Epidermal melanocyte (primary cell): ENCODE data around the gene MACROD1.
"Not testable (repeated sequence)": the region's sequence is repeated elsewhere in the genome, so short reads cannot be mapped to it uniquely, and the experiment has no call there.

Experiments used
- DNase-seq: peaks from one replicate; pipeline ENCODE4 v3.0.0; 2011; ENCODE audit warnings: low spot score; ENCODE audit not compliant: insufficient read length

Gene MACROD1

DNA sequence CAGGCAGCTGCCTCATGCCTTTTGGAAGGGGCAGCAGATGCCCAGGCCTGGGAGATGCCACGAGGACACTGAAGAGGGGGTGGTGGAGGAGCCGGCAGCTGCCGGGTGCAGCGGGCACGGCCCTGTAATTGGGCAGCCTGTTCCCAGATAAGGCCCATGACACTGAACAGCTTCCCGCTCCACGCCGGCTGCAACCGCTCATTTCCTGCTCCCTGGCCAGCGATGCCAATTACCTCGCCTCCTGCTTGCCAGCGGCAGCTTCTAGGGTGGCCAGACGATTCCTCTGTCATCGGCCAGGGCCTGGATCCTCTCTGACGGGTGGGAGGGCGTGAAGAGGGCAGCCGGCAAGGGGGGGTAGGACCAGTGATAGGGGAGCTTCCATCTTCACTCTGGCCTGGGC lies 107.4 kb downstream of the MACROD1 start:
- DNase-seq: no peak

DNA sequence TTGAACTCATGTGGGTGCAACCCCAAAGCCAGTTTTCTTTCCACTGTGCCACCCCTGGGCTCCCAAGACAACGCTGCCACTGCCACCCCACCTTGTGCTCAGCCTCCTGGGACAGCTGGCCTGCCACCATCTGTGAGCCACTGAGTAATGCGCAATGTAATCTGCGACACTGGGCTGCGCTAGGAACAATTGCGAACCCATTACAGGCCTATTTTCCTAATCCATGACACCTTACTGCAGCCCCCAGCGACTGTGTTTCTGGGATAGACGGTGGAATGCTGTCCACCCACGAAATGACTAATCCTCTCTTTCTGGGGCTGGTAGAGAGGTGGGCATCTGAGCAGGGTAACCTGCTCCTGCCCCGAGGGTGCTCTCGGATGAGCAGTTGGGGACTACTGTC lies 108.0 kb downstream of the MACROD1 start:
- no peak for DNase-seq

GRCh38 chr11:64056861-64057260 lies 109.1 kb downstream of the MACROD1 start:
- DNase-seq: no peak

GRCh38 chr11:64056213-64056785 lies 109.6 kb downstream of the MACROD1 start:
- DNase-seq: no peak

DNA sequence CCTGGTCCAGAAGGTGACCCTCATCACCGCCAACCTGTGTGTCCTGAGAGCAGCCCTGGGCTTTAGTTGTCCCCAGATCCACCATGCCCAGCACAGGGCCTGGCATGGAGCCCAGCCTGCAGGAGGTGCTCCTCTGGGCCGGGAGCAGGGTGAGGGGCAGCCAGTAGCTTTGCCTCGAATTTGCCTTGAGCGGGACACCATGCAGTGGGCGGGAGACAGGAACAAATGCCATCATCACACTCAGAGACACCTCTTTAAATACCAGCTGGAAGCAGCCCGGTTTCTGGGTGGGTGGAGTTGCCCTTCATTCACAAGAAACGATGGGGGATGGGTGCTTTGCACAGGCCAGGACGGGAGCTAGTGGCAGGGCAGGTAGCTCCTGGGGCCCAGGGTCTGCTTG lies 110.8 kb downstream of the MACROD1 start:
- no peak for DNase-seq

- no peak for DNase-seq
Observed at GRCh38 chr11:64053699-64054098, 112.2 kb downstream of the MACROD1 start.

DNA sequence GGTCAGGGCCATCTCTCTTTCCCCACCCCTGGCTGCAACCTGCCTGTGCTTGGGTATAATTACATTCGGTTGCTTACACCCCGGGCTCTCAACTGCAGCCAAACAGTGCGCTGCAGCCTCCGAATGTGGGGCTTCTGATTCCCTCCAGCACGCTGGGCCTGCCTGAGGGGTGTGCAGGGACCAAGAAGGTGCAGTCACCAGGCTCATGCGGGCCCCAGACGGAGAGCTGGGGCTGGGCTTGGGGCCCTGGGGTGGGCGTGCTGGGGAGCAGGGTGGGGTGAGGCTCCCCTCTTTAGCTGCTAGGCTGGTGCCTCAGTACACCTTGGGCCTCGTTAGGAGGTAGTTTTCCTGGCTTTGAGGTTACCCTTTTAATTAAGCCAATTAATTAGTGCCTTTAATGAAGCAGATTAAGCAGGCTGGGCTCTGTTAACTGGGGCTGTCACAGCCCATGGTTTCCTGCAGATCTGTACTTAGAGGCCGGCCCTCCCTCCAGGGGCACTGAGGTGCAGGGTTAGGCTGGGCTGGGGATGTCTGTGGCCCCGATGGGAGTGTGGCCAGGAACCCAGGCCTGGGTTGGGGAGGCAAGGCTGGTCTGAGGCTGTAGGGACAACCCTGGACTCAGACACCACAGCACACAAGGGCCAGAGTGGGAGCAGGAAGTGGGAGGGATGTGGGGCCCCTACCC lies 112.8 kb downstream of the MACROD1 start:
- DNase-seq: no peak

GRCh38 chr11:64052436-64052835 lies 113.5 kb downstream of the MACROD1 start:
- DNase-seq: no peak

- no peak for DNase-seq
Observed at GRCh38 chr11:64051297-64051696, 114.6 kb downstream of the MACROD1 start.

- no peak for DNase-seq
Observed at GRCh38 chr11:64049509-64049908, 116.4 kb downstream of the MACROD1 start.

- DNase-seq: peak; percentile 89
Observed at GRCh38 chr11:64048042-64048854, 117.7 kb downstream of the MACROD1 start.

- not testable (repeated sequence) for DNase-seq
Observed at GRCh38 chr11:64047373-64047772, 118.5 kb downstream of the MACROD1 start.

DNA sequence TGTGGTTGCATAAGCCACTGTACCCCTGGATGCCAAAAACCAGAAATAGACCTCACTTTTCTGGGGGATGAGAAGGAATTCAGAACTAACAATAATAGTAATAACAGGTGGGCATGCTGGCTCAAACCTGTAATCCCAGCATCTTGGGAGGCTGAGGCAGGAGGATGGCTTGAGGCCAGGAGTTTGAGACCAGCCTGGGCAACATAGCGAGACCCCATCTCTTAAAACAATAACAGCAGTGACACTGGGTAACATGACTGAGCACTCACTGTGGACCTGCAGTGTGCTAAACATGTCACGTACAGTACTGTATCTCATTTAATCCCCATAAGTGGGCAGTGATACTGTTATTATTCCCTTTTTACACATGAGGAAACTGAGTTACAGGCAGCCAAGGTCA lies 120.2 kb downstream of the MACROD1 start:
- DNase-seq: no peak

GRCh38 chr11:64044730-64045393 lies 121.1 kb downstream of the MACROD1 start:
- DNase-seq: peak; percentile 9

- no peak for DNase-seq
Observed at GRCh38 chr11:64043545-64043944, 122.4 kb downstream of the MACROD1 start.

DNA sequence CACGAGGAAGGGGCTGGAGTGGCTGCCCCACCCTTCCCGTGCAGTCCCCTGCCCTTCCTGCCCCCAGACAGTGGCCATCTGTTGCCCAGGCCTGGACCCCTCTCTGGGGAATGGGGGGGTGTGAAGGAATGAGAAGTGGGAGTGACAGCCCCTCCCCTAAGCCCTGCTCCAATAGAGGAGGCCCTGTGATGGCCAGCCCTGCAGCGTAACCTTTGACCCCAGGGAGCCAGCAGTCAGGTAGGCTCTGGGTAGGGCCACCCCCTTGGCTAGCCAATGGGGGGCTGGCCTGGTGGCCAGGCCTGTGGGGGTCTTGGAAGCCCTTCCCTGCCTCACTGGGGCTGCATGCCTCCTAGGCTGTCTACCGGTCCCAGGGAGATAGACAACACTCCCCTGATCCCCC lies 123.6 kb downstream of the MACROD1 start:
- no peak for DNase-seq

DNA sequence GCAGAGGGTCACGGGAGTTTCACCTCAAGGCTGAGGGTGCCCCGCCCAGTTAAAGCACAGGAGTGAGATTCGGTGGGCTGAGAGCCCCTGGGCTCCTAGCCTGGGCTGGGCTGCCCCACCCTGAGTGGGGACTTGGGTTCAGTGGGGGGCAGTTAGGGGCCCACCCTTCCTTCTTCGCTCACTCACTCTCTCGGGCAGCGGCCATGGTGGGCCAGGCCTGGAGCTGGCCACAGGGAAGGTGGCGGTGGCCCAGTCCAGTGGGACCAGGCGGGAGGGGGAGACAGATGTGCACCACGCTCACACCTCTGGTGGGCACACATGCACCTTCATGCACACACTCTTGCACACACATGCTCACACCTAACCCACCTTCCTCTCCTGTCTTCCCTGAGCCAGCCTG lies 124.1 kb downstream of the MACROD1 start:
- peak; percentile 11 for DNase-seq

GRCh38 chr11:64040684-64041322 lies 125.1 kb downstream of the MACROD1 start:
- no peak for DNase-seq

GRCh38 chr11:64039012-64039665 lies 126.8 kb downstream of the MACROD1 start:
- DNase-seq: no peak

DNA sequence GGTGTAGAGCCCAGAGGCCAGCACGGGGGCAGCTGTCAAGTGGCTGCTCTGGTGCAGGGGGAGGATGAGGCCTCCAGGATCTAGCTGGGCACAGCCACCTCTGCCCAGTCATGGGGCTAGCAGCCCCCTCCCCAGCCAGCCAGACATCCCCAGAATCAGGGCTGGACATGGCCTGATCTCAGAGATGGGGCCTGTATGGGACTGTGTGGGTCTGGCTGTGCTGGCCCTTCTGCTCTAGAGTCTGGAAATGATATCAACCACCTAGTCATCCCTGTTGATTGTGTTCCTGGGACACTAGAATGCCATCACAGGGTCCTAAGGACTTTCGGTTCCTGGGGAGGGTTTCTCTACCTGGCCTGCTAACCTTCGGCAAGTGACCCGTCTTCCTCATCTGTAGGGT lies 127.4 kb downstream of the MACROD1 start:
- DNase-seq: no peak

- no peak for DNase-seq
Observed at GRCh38 chr11:64037027-64037634, 128.8 kb downstream of the MACROD1 start.
